ENCODE measurements around the gene KCNT2. TPM values are rescaled to one million over a fixed set of nuclear protein-coding genes. Genes with fewer than 3 reads are reported as not detected.

Gene KCNT2
- total and polyA plus RNA-seq, 4 experiments from 2014 or later = not detected

GRCh38 chr1:196377811-196378210 is 230.4 kb downstream of the KCNT2 start:
- H3K27me3 Mint-ChIP-seq = no peaks in the 10 kb centered on the region
- Histone ChIP-seq H3K27me3 (ENCODE audit: insufficient read depth, low read length) (no peaks in the 10 kb centered on the region), H3K27ac (ENCODE audit: low read depth, low read length) (no peak overlapping the region), H3K4me3 (ENCODE audit: low read length in 2 of 2) (no peak overlapping the region), H3K36me3 (ENCODE audit: insufficient read depth, low read length) (no peaks in the 10 kb centered on the region), H3K9me3 (ENCODE audit: control insufficient read depth in 1 of 2, low read length in 2 of 2) (no peaks in the 10 kb centered on the region), H3K4me1 (ENCODE audit: insufficient read depth, low read length) (no peaks in the 10 kb centered on the region)
- intact Hi-C loops (cut with micrococcal nuclease) = no loop called here
- peaks cover 0 to 2% (median 0%) of the 10 kb centered on the region in 8 donors for H3K9me3 Mint-ChIP-seq
- no peak for DNase-seq
- no peaks in the 10 kb centered on the region for H3K4me1 Mint-ChIP-seq
- H3K36me3 Mint-ChIP-seq = no peaks in the 10 kb centered on the region
- ChIA-PET CTCF (ENCODE audit: partially characterized antibody) (no interaction called here), POLR2A (ENCODE audit: partially characterized antibody) (no interaction called here)
- H3K4me3 Mint-ChIP-seq = no peak overlapping the region
- H3K27ac Mint-ChIP-seq = no peak overlapping the region

- H3K9me3 ChIP-seq (ENCODE audit: control insufficient read depth in 1 of 2, low read length in 2 of 2) = no peaks in the 10 kb centered on the region
- no peaks in the 10 kb centered on the region for H3K4me1 Mint-ChIP-seq
- no peak for DNase-seq
- H3K27me3 Mint-ChIP-seq = no peaks in the 10 kb centered on the region
- H3K27ac ChIP-seq (ENCODE audit: low read depth, low read length) = no peak overlapping the region
- intact Hi-C loops (cut with micrococcal nuclease) = no loop called here
- H3K4me1 ChIP-seq (ENCODE audit: insufficient read depth, low read length) = no peaks in the 10 kb centered on the region
- ChIA-PET CTCF (ENCODE audit: partially characterized antibody) (no interaction called here), POLR2A (ENCODE audit: partially characterized antibody) (no interaction called here)
- H3K4me3 Mint-ChIP-seq = no peak overlapping the region
- H3K27ac Mint-ChIP-seq = no peak overlapping the region
- peaks cover 0 to 2% (median 0%) of the 10 kb centered on the region in 8 donors for H3K9me3 Mint-ChIP-seq
- H3K36me3 Mint-ChIP-seq = no peaks in the 10 kb centered on the region
- H3K36me3 ChIP-seq (ENCODE audit: insufficient read depth, low read length) = no peaks in the 10 kb centered on the region
- no peak overlapping the region for H3K4me3 ChIP-seq (ENCODE audit: low read length in 2 of 2)
- H3K27me3 ChIP-seq (ENCODE audit: insufficient read depth, low read length) = no peaks in the 10 kb centered on the region
These were observed 231.5 kb downstream of the KCNT2 start for GRCh38 chr1:196376630-196377328.

GRCh38 chr1:196373798-196374197 is 234.4 kb downstream of the KCNT2 start:
- no peaks in the 10 kb centered on the region for H3K4me1 Mint-ChIP-seq
- DNase-seq = no peak
- Histone ChIP-seq H3K27ac (ENCODE audit: low read depth, low read length) (no peak overlapping the region), H3K36me3 (ENCODE audit: insufficient read depth, low read length) (no peaks in the 10 kb centered on the region), H3K27me3 (ENCODE audit: insufficient read depth, low read length) (no peaks in the 10 kb centered on the region), H3K9me3 (ENCODE audit: control insufficient read depth in 1 of 2, low read length in 2 of 2) (no peaks in the 10 kb centered on the region), H3K4me3 (ENCODE audit: low read length in 2 of 2) (no peak overlapping the region), H3K4me1 (ENCODE audit: insufficient read depth, low read length) (no peaks in the 10 kb centered on the region)
- no peak overlapping the region for H3K4me3 Mint-ChIP-seq
- no peaks in the 10 kb centered on the region for H3K36me3 Mint-ChIP-seq
- no peaks in the 10 kb centered on the region for H3K27me3 Mint-ChIP-seq
- peaks cover 0 to 2% (median 0%) of the 10 kb centered on the region in 8 donors for H3K9me3 Mint-ChIP-seq
- ChIA-PET CTCF (ENCODE audit: partially characterized antibody) (no interaction called here), POLR2A (ENCODE audit: partially characterized antibody) (no interaction called here)
- no peak overlapping the region for H3K27ac Mint-ChIP-seq
- intact Hi-C loops (cut with micrococcal nuclease) = no loop called here

- H3K27ac ChIP-seq (ENCODE audit: low read depth, low read length) = no peak overlapping the region
- DNase-seq = peak in 4 of 5 donors; percentile 5 to 12 (median 6)
- H3K27me3 Mint-ChIP-seq = no peaks in the 10 kb centered on the region
- no peaks in the 10 kb centered on the region for H3K4me1 ChIP-seq (ENCODE audit: insufficient read depth, low read length)
- H3K9me3 Mint-ChIP-seq = peaks cover 0 to 2% (median 0%) of the 10 kb centered on the region in 8 donors
- no peaks in the 10 kb centered on the region for H3K36me3 Mint-ChIP-seq
- H3K4me3 ChIP-seq (ENCODE audit: low read length in 2 of 2) = no peak overlapping the region
- CTCF ChIA-PET (ENCODE audit: partially characterized antibody) = no interaction called here
- POLR2A ChIA-PET (ENCODE audit: partially characterized antibody) = no interaction called here
- H3K27me3 ChIP-seq (ENCODE audit: insufficient read depth, low read length) = no peaks in the 10 kb centered on the region
- no peak overlapping the region for H3K27ac Mint-ChIP-seq
- H3K4me1 Mint-ChIP-seq = no peaks in the 10 kb centered on the region
- intact Hi-C loops (cut with micrococcal nuclease) = no loop called here
- H3K9me3 ChIP-seq (ENCODE audit: control insufficient read depth in 1 of 2, low read length in 2 of 2) = no peaks in the 10 kb centered on the region
- no peaks in the 10 kb centered on the region for H3K36me3 ChIP-seq (ENCODE audit: insufficient read depth, low read length)
- H3K4me3 Mint-ChIP-seq = no peak overlapping the region
These were observed 235.2 kb downstream of the KCNT2 start for GRCh38 chr1:196372896-196373536.

GRCh38 chr1:196367838-196368237 is 240.4 kb downstream of the KCNT2 start:
- CTCF ChIA-PET (ENCODE audit: partially characterized antibody) = no interaction called here
- POLR2A ChIA-PET (ENCODE audit: partially characterized antibody) = no interaction called here
- intact Hi-C loops (cut with micrococcal nuclease) = no loop called here
- Mint-ChIP-seq H3K4me1 (no peaks in the 10 kb centered on the region), H3K27me3 (no peaks in the 10 kb centered on the region), H3K36me3 (no peaks in the 10 kb centered on the region), H3K4me3 (no peak overlapping the region), H3K27ac (no peak overlapping the region), H3K9me3 (peaks cover 0 to 2% (median 0%) of the 10 kb centered on the region in 8 donors)
- Histone ChIP-seq H3K4me3 (ENCODE audit: low read length in 2 of 2) (no peak overlapping the region), H3K27me3 (ENCODE audit: insufficient read depth, low read length) (no peaks in the 10 kb centered on the region), H3K36me3 (ENCODE audit: insufficient read depth, low read length) (no peaks in the 10 kb centered on the region), H3K9me3 (ENCODE audit: control insufficient read depth in 1 of 2, low read length in 2 of 2) (no peaks in the 10 kb centered on the region), H3K27ac (ENCODE audit: low read depth, low read length) (no peak overlapping the region), H3K4me1 (ENCODE audit: insufficient read depth, low read length) (no peaks in the 10 kb centered on the region)
- DNase-seq = no peak

- no peaks in the 10 kb centered on the region for H3K36me3 Mint-ChIP-seq
- ChIA-PET POLR2A (ENCODE audit: partially characterized antibody) (no interaction called here), CTCF (ENCODE audit: partially characterized antibody) (no interaction called here)
- Histone ChIP-seq H3K27me3 (ENCODE audit: insufficient read depth, low read length) (no peaks in the 10 kb centered on the region), H3K4me1 (ENCODE audit: insufficient read depth, low read length) (no peaks in the 10 kb centered on the region), H3K4me3 (ENCODE audit: low read length in 2 of 2) (no peak overlapping the region), H3K27ac (ENCODE audit: low read depth, low read length) (no peak overlapping the region), H3K36me3 (ENCODE audit: insufficient read depth, low read length) (no peaks in the 10 kb centered on the region), H3K9me3 (ENCODE audit: control insufficient read depth in 1 of 2, low read length in 2 of 2) (no peaks in the 10 kb centered on the region)
- peaks cover 0 to 2% (median 0%) of the 10 kb centered on the region in 8 donors for H3K9me3 Mint-ChIP-seq
- no peaks in the 10 kb centered on the region for H3K4me1 Mint-ChIP-seq
- H3K4me3 Mint-ChIP-seq = no peak overlapping the region
- H3K27me3 Mint-ChIP-seq = no peaks in the 10 kb centered on the region
- DNase-seq = no peak
- intact Hi-C loops (cut with micrococcal nuclease) = no loop called here
- no peak overlapping the region for H3K27ac Mint-ChIP-seq
These were observed 241.3 kb downstream of the KCNT2 start for GRCh38 chr1:196366817-196367495.

GRCh38 chr1:196361112-196361714 is 247.0 kb downstream of the KCNT2 start:
- Mint-ChIP-seq H3K27ac (no peak overlapping the region), H3K4me1 (no peaks in the 10 kb centered on the region), H3K9me3 (no peaks in the 10 kb centered on the region), H3K4me3 (no peak overlapping the region), H3K36me3 (no peaks in the 10 kb centered on the region), H3K27me3 (no peaks in the 10 kb centered on the region)
- POLR2A ChIA-PET (ENCODE audit: partially characterized antibody) = no interaction called here
- Histone ChIP-seq H3K36me3 (ENCODE audit: insufficient read depth, low read length) (no peaks in the 10 kb centered on the region), H3K9me3 (ENCODE audit: control insufficient read depth in 1 of 2, low read length in 2 of 2) (no peaks in the 10 kb centered on the region), H3K4me3 (ENCODE audit: low read length in 2 of 2) (no peak overlapping the region), H3K27ac (ENCODE audit: low read depth, low read length) (no peak overlapping the region), H3K4me1 (ENCODE audit: insufficient read depth, low read length) (no peaks in the 10 kb centered on the region), H3K27me3 (ENCODE audit: insufficient read depth, low read length) (no peaks in the 10 kb centered on the region)
- CTCF ChIA-PET (ENCODE audit: partially characterized antibody) = no interaction called here
- no peak for DNase-seq
- intact Hi-C loops (cut with micrococcal nuclease) = no loop called here

Data from CD4-positive, alpha-beta memory T cell (primary cell).